CD8-positive, alpha-beta memory T cell (primary cell): ENCODE results near the gene KL. TPM values are rescaled to one million over a fixed set of nuclear protein-coding genes. Genes with fewer than 3 reads are reported as not detected.

Experiments used
- CTCF ChIA-PET: fragments of 350-600 bp; sonication (Branson Sonifier 250); formaldehyde crosslinking; loops from one replicate; lab custom pipeline; 2021; ENCODE audit warnings: antibody characterized with exemption; lab: Charles Lee
- POLR2A ChIA-PET: fragments of 350-600 bp; sonication (Branson Sonifier 250); formaldehyde crosslinking; loops from one replicate; lab custom pipeline; 2021; ENCODE audit warnings: antibody characterized with exemption; lab: Charles Lee
- DNase-seq, 5 donors: peaks; one replicate each; pipeline versions ENCODE4 v3.0.0 to v3.0.0-alpha.2; 2020 to 2022; ENCODE audit warnings: mixed read lengths in 1 of 5
- H3K27ac ChIP-seq: one replicate; pipeline ENCODE4 v1.7.0; 2013; ENCODE audit warnings: low read depth, mild to moderate bottlenecking, low read length, moderate library complexity
- H3K27me3 ChIP-seq: 2 replicates; pipeline ENCODE4 v1.7.0; 2013; ENCODE audit warnings: low read length, mild to moderate bottlenecking; ENCODE audit not compliant: insufficient read depth, poor library complexity, severe bottlenecking
- H3K36me3 ChIP-seq: 2 replicates; pipeline ENCODE4 v1.7.0; 2013; ENCODE audit warnings: mild to moderate bottlenecking, low read length, moderate library complexity; ENCODE audit not compliant: insufficient read depth
- H3K4me1 ChIP-seq: 2 replicates; pipeline ENCODE4 v1.7.0; 2013; ENCODE audit warnings: mild to moderate bottlenecking, low read length, moderate library complexity; ENCODE audit not compliant: insufficient read depth
- H3K4me3 ChIP-seq: 2 replicates; pipeline ENCODE4 v1.7.0; 2013; ENCODE audit warnings: mild to moderate bottlenecking, low read length
- H3K9me3 ChIP-seq: 2 replicates; pipeline ENCODE4 v1.7.0; 2013; ENCODE audit warnings: mild to moderate bottlenecking, low read length
- H3K27ac Mint-ChIP-seq, 8 donors: one replicate each; pipeline ENCODE4 v1.8.0; 2020 to 2021; ENCODE audit warnings: mixed read lengths in 8 of 8, mild to moderate bottlenecking in 6 of 8, inconsistent platforms in 3 of 8, moderate library complexity in 3 of 8
- H3K27me3 Mint-ChIP-seq, 2 donors: one replicate each; pipeline ENCODE4 v1.8.0; 2020 to 2021; ENCODE audit warnings: mixed read lengths in 2 of 2, mild to moderate bottlenecking in 1 of 2, moderate library complexity in 1 of 2
- H3K36me3 Mint-ChIP-seq, 3 donors: one replicate each; pipeline ENCODE4 v1.8.0; 2020 to 2021; ENCODE audit warnings: mixed read lengths in 3 of 3, inconsistent platforms in 1 of 3, mild to moderate bottlenecking in 1 of 3
- H3K4me1 Mint-ChIP-seq, 3 donors: one replicate each; pipeline ENCODE4 v1.8.0; 2020 to 2021; ENCODE audit warnings: mixed read lengths in 3 of 3, inconsistent platforms in 1 of 3, mild to moderate bottlenecking in 1 of 3
- H3K4me3 Mint-ChIP-seq, 7 donors: one replicate each; pipeline ENCODE4 v1.8.0; 2020 to 2021; ENCODE audit warnings: mixed read lengths in 7 of 7, mild to moderate bottlenecking in 6 of 7, moderate library complexity in 4 of 7, inconsistent platforms in 2 of 7
- H3K9me3 Mint-ChIP-seq, 5 donors: one replicate each; pipeline ENCODE4 v1.8.0; 2020 to 2022; ENCODE audit warnings: mixed read lengths in 5 of 5, mild to moderate bottlenecking in 3 of 5, moderate library complexity in 2 of 5, inconsistent platforms in 1 of 5
- polyA plus RNA-seq: library from polyadenylated mRNA; unstranded; fragments of 300-500 nt; fragmentation: Illumina TruSeq; gene quantifications from one replicate; pipeline ENCODE4 v1.2.3, GENCODE V29; 2021
- total RNA-seq, 2 experiments: library from RNA; stranded (reverse); gene quantifications; one replicate each; pipeline ENCODE4 v1.2.3, GENCODE V29; 2021

KL gene
- total and polyA plus RNA-seq, 3 experiments from 2014 or later, result 0.20 to 0.35 TPM; not detected in 1

- peaks cover 14 to 27% of the 10 kb centered on the region in 2 donors for H3K27me3 Mint-ChIP-seq
- peaks cover 8 to 17% (median 14%) of the 10 kb centered on the region in 5 donors for H3K9me3 Mint-ChIP-seq
- ChIA-PET POLR2A (no interaction called here), CTCF (no interaction called here)
- Histone ChIP-seq H3K4me3 (no peak overlapping the region), H3K27ac (no peak overlapping the region), H3K9me3 (no peaks in the 10 kb centered on the region), H3K4me1 (no peaks in the 10 kb centered on the region), H3K36me3 (no peaks in the 10 kb centered on the region), H3K27me3 (no peaks in the 10 kb centered on the region)
- no peaks in the 10 kb centered on the region for H3K36me3 Mint-ChIP-seq
- no peaks in the 10 kb centered on the region for H3K4me1 Mint-ChIP-seq
- DNase-seq, result no peak
- no peak overlapping the region for H3K27ac Mint-ChIP-seq
- no peak overlapping the region for H3K4me3 Mint-ChIP-seq
Observed at GRCh38 chr13:33006638-33007037, 9.6 kb upstream of the KL start.

- Mint-ChIP-seq H3K9me3 (peaks cover 8 to 18% (median 14%) of the 10 kb centered on the region in 5 donors), H3K27ac (no peak overlapping the region), H3K36me3 (no peaks in the 10 kb centered on the region), H3K4me3 (no peak overlapping the region), H3K4me1 (no peaks in the 10 kb centered on the region), H3K27me3 (peaks cover 14 to 32% of the 10 kb centered on the region in 2 donors)
- Histone ChIP-seq H3K4me3 (no peak overlapping the region), H3K4me1 (no peaks in the 10 kb centered on the region), H3K27ac (no peak overlapping the region), H3K27me3 (peaks cover 4% of the 10 kb centered on the region), H3K36me3 (no peaks in the 10 kb centered on the region), H3K9me3 (no peaks in the 10 kb centered on the region)
- CTCF ChIA-PET, result no interaction called here
- POLR2A ChIA-PET, result no interaction called here
- DNase-seq, result no peak
Observed at GRCh38 chr13:33007237-33007636, 9.0 kb upstream of the KL start.

GRCh38 chr13:33007950-33008349, 8.3 kb upstream of the KL start:
- Histone ChIP-seq H3K9me3 (no peaks in the 10 kb centered on the region), H3K36me3 (no peaks in the 10 kb centered on the region), H3K27me3 (peaks cover 5% of the 10 kb centered on the region), H3K4me3 (no peak overlapping the region), H3K27ac (no peak overlapping the region), H3K4me1 (no peaks in the 10 kb centered on the region)
- ChIA-PET CTCF (no interaction called here), POLR2A (interaction anchor here (0.7 kb wide), 1 partner anchor 250 kb away, joined by 3 read pairs; no protein-coding TSS in a partner anchor)
- no peaks in the 10 kb centered on the region for H3K36me3 Mint-ChIP-seq
- no peak overlapping the region for H3K4me3 Mint-ChIP-seq
- H3K27ac Mint-ChIP-seq, result no peak overlapping the region
- DNase-seq, result no peak
- H3K4me1 Mint-ChIP-seq, result no peaks in the 10 kb centered on the region
- H3K9me3 Mint-ChIP-seq, result peaks cover 8 to 18% (median 14%) of the 10 kb centered on the region in 5 donors
- peaks cover 14 to 31% of the 10 kb centered on the region in 2 donors for H3K27me3 Mint-ChIP-seq

GRCh38 chr13:33008946-33009722, 7.1 kb upstream of the KL start:
- peaks cover 5% of the 10 kb centered on the region for H3K27me3 ChIP-seq
- no peak overlapping the region for H3K27ac ChIP-seq
- H3K27me3 Mint-ChIP-seq, result peaks cover 25 to 38% of the 10 kb centered on the region in 2 donors
- DNase-seq, result no peak
- no peak overlapping the region for H3K4me3 Mint-ChIP-seq
- H3K4me3 ChIP-seq, result no peak overlapping the region
- H3K4me1 ChIP-seq, result no peaks in the 10 kb centered on the region
- peak overlapping the region in 1 of 8 donors; percentile 7 for H3K27ac Mint-ChIP-seq
- no peaks in the 10 kb centered on the region for H3K9me3 ChIP-seq
- no peaks in the 10 kb centered on the region for H3K4me1 Mint-ChIP-seq
- H3K36me3 Mint-ChIP-seq, result no peaks in the 10 kb centered on the region
- ChIA-PET POLR2A (no interaction called here), CTCF (no interaction called here)
- H3K36me3 ChIP-seq, result no peaks in the 10 kb centered on the region
- peaks cover 8 to 18% (median 14%) of the 10 kb centered on the region in 5 donors for H3K9me3 Mint-ChIP-seq

- ChIA-PET CTCF (no interaction called here), POLR2A (no interaction called here)
- Mint-ChIP-seq H3K9me3 (peaks cover 8 to 18% (median 14%) of the 10 kb centered on the region in 5 donors), H3K27me3 (peaks cover 41 to 55% of the 10 kb centered on the region in 2 donors), H3K36me3 (no peaks in the 10 kb centered on the region), H3K4me3 (no peak overlapping the region), H3K27ac (no peak overlapping the region), H3K4me1 (peaks cover 5 to 11% (median 8%) of the 10 kb centered on the region in 3 donors)
- DNase-seq, result no peak
- Histone ChIP-seq H3K27ac (no peak overlapping the region), H3K27me3 (peaks cover 5% of the 10 kb centered on the region), H3K36me3 (no peaks in the 10 kb centered on the region), H3K4me1 (no peaks in the 10 kb centered on the region), H3K4me3 (no peak overlapping the region), H3K9me3 (no peaks in the 10 kb centered on the region)
Observed at GRCh38 chr13:33011828-33012470, 4.3 kb upstream of the KL start.

GRCh38 chr13:33014291-33014690, 1.9 kb upstream of the KL start:
- no peaks in the 10 kb centered on the region for H3K36me3 ChIP-seq
- H3K4me3 ChIP-seq, result no peak overlapping the region
- ChIA-PET CTCF (no interaction called here), POLR2A (no interaction called here)
- Mint-ChIP-seq H3K27me3 (peaks cover 50 to 68% of the 10 kb centered on the region in 2 donors), H3K27ac (no peak overlapping the region), H3K9me3 (peaks cover 1 to 6% (median 2%) of the 10 kb centered on the region in 5 donors), H3K4me1 (peaks cover 10 to 21% (median 16%) of the 10 kb centered on the region in 3 donors), H3K4me3 (no peak overlapping the region), H3K36me3 (no peaks in the 10 kb centered on the region)
- no peak for DNase-seq
- no peaks in the 10 kb centered on the region for H3K9me3 ChIP-seq
- peaks cover 9% of the 10 kb centered on the region for H3K27me3 ChIP-seq
- H3K27ac ChIP-seq, result no peak overlapping the region
- no peaks in the 10 kb centered on the region for H3K4me1 ChIP-seq

GRCh38 chr13:33015241-33015668, 968 bp upstream of the KL start:
- peaks cover 14% of the 10 kb centered on the region for H3K27me3 ChIP-seq
- H3K27ac ChIP-seq, result no peak overlapping the region
- Mint-ChIP-seq H3K9me3 (peaks cover 0 to 4% (median 0%) of the 10 kb centered on the region in 5 donors), H3K27ac (no peak overlapping the region), H3K36me3 (no peaks in the 10 kb centered on the region), H3K4me1 (peaks cover 10 to 21% (median 16%) of the 10 kb centered on the region in 3 donors), H3K4me3 (peak overlapping the region in 6 of 7 donors; percentile 37 to 69 (median 62)), H3K27me3 (peaks cover 56 to 68% of the 10 kb centered on the region in 2 donors)
- no peaks in the 10 kb centered on the region for H3K36me3 ChIP-seq
- CTCF ChIA-PET, result no interaction called here
- POLR2A ChIA-PET, result no interaction called here
- no peaks in the 10 kb centered on the region for H3K4me1 ChIP-seq
- no peak overlapping the region for H3K4me3 ChIP-seq
- H3K9me3 ChIP-seq, result no peaks in the 10 kb centered on the region
- no peak for DNase-seq

- no peaks in the 10 kb centered on the region for H3K36me3 Mint-ChIP-seq
- peaks cover 14% of the 10 kb centered on the region for H3K27me3 ChIP-seq
- peaks cover 10 to 21% (median 16%) of the 10 kb centered on the region in 3 donors for H3K4me1 Mint-ChIP-seq
- H3K27me3 Mint-ChIP-seq, result peaks cover 52 to 68% of the 10 kb centered on the region in 2 donors
- no peaks in the 10 kb centered on the region for H3K9me3 ChIP-seq
- no peaks in the 10 kb centered on the region for H3K36me3 ChIP-seq
- H3K4me3 Mint-ChIP-seq, result peak overlapping the region; percentile 8 to 69 (median 60)
- POLR2A ChIA-PET, result no interaction called here
- no peaks in the 10 kb centered on the region for H3K4me1 ChIP-seq
- no peak overlapping the region for H3K27ac Mint-ChIP-seq
- no peak for DNase-seq
- H3K27ac ChIP-seq, result no peak overlapping the region
- CTCF ChIA-PET, result no interaction called here
- H3K9me3 Mint-ChIP-seq, result peaks cover 0 to 4% (median 0%) of the 10 kb centered on the region in 5 donors
- no peak overlapping the region for H3K4me3 ChIP-seq
Observed at GRCh38 chr13:33015791-33016323, 366 bp upstream of the KL start.
